ENCODE data around the gene CARMIL1. TPM values are rescaled to one million over a fixed set of nuclear protein-coding genes. Genes with fewer than 3 reads are reported as not detected.
A peak's percentile ranks its signal among the peaks of the same experiment; 100 is the strongest.

CARMIL1 gene
- total and polyA plus RNA-seq, 4 experiments from 2014 or later, result 0.08 to 3.5 (median 2.4) TPM

- Mint-ChIP-seq H3K36me3 (peaks cover 2 to 12% of the 10 kb centered on the region in 2 donors), H3K4me1 (no peaks in the 10 kb centered on the region), H3K9me3 (no peaks in the 10 kb centered on the region), H3K27ac (no peak overlapping the region), H3K27me3 (no peaks in the 10 kb centered on the region), H3K4me3 (no peak overlapping the region)
- Histone ChIP-seq H3K36me3 (ENCODE audit: insufficient read depth, low read length) (no peaks in the 10 kb centered on the region), H3K4me3 (ENCODE audit: low read length in 2 of 2) (no peak overlapping the region), H3K9me3 (ENCODE audit: control insufficient read depth in 1 of 2, low read length in 2 of 2) (no peaks in the 10 kb centered on the region), H3K4me1 (ENCODE audit: insufficient read depth, low read length) (no peaks in the 10 kb centered on the region), H3K27ac (ENCODE audit: low read depth, low read length) (no peak overlapping the region), H3K27me3 (ENCODE audit: insufficient read depth, low read length) (no peaks in the 10 kb centered on the region)
- ChIA-PET POLR2A (ENCODE audit: partially characterized antibody) (no interaction called here), CTCF (ENCODE audit: partially characterized antibody) (interaction anchor here (1.4 kb wide), 1 partner anchor 391 kb away, joined by 3 read pairs; no protein-coding TSS in a partner anchor)
- DNase-seq, result no peak
- intact Hi-C loops (cut with micrococcal nuclease), result no loop called here
These were observed 334.9 kb downstream of the CARMIL1 start for GRCh38 chr6:25614052-25614451.

- ChIA-PET CTCF (ENCODE audit: partially characterized antibody) (no interaction called here), POLR2A (ENCODE audit: partially characterized antibody) (no interaction called here)
- Histone ChIP-seq H3K4me3 (ENCODE audit: low read length in 2 of 2) (no peak overlapping the region), H3K9me3 (ENCODE audit: control insufficient read depth in 1 of 2, low read length in 2 of 2) (no peaks in the 10 kb centered on the region), H3K4me1 (ENCODE audit: insufficient read depth, low read length) (no peaks in the 10 kb centered on the region), H3K27me3 (ENCODE audit: insufficient read depth, low read length) (no peaks in the 10 kb centered on the region), H3K27ac (ENCODE audit: low read depth, low read length) (no peak overlapping the region), H3K36me3 (ENCODE audit: insufficient read depth, low read length) (no peaks in the 10 kb centered on the region)
- Mint-ChIP-seq H3K4me3 (no peak overlapping the region), H3K36me3 (peaks cover 0 to under 1% of the 10 kb centered on the region in 2 donors), H3K9me3 (no peaks in the 10 kb centered on the region), H3K27me3 (no peaks in the 10 kb centered on the region), H3K4me1 (no peaks in the 10 kb centered on the region), H3K27ac (no peak overlapping the region)
- intact Hi-C loops (cut with micrococcal nuclease), result no loop called here
- no peak for DNase-seq
These were observed 336.3 kb downstream of the CARMIL1 start for GRCh38 chr6:25615471-25615870.

- no peak overlapping the region for H3K4me3 ChIP-seq (ENCODE audit: low read length in 2 of 2)
- POLR2A ChIA-PET (ENCODE audit: partially characterized antibody), result no interaction called here
- no peaks in the 10 kb centered on the region for H3K27me3 ChIP-seq (ENCODE audit: insufficient read depth, low read length)
- no peaks in the 10 kb centered on the region for H3K4me1 Mint-ChIP-seq
- H3K27ac Mint-ChIP-seq, result no peak overlapping the region
- no peaks in the 10 kb centered on the region for H3K4me1 ChIP-seq (ENCODE audit: insufficient read depth, low read length)
- H3K27me3 Mint-ChIP-seq, result no peaks in the 10 kb centered on the region
- intact Hi-C loops (cut with micrococcal nuclease), result no loop called here
- CTCF ChIA-PET (ENCODE audit: partially characterized antibody), result interaction anchor here (0.7 kb wide), 1 partner anchor 67 kb away, joined by 3 read pairs; no protein-coding TSS in a partner anchor
- no peaks in the 10 kb centered on the region for H3K36me3 ChIP-seq (ENCODE audit: insufficient read depth, low read length)
- H3K9me3 Mint-ChIP-seq, result no peaks in the 10 kb centered on the region
- H3K36me3 Mint-ChIP-seq, result no peaks in the 10 kb centered on the region
- no peak overlapping the region for H3K27ac ChIP-seq (ENCODE audit: low read depth, low read length)
- DNase-seq, result no peak
- H3K4me3 Mint-ChIP-seq, result no peak overlapping the region
- H3K9me3 ChIP-seq (ENCODE audit: control insufficient read depth in 1 of 2, low read length in 2 of 2), result no peaks in the 10 kb centered on the region
These were observed 338.8 kb downstream of the CARMIL1 start for GRCh38 chr6:25617997-25618396.

GRCh38 chr6:25619217-25619616, 340.0 kb downstream of the CARMIL1 start:
- H3K4me1 ChIP-seq (ENCODE audit: insufficient read depth, low read length), result no peaks in the 10 kb centered on the region
- CTCF ChIA-PET (ENCODE audit: partially characterized antibody), result no interaction called here

GRCh38 chr6:25620391-25620790, 341.2 kb downstream of the CARMIL1 start:
- CTCF ChIA-PET (ENCODE audit: partially characterized antibody), result no interaction called here
- no peaks in the 10 kb centered on the region for H3K36me3 Mint-ChIP-seq

More at GRCh38 chr6:25619217-25619616, 340.0 kb downstream of the CARMIL1 start:
- Mint-ChIP-seq H3K36me3 (no peaks in the 10 kb centered on the region), H3K4me1 (no peaks in the 10 kb centered on the region), H3K27ac (no peak overlapping the region), H3K4me3 (no peak overlapping the region), H3K9me3 (no peaks in the 10 kb centered on the region), H3K27me3 (no peaks in the 10 kb centered on the region)
- Histone ChIP-seq H3K9me3 (ENCODE audit: control insufficient read depth in 1 of 2, low read length in 2 of 2) (no peaks in the 10 kb centered on the region), H3K27ac (ENCODE audit: low read depth, low read length) (no peak overlapping the region), H3K4me3 (ENCODE audit: low read length in 2 of 2) (no peak overlapping the region), H3K36me3 (ENCODE audit: insufficient read depth, low read length) (no peaks in the 10 kb centered on the region), H3K27me3 (ENCODE audit: insufficient read depth, low read length) (no peaks in the 10 kb centered on the region)
- DNase-seq, result no peak
- POLR2A ChIA-PET (ENCODE audit: partially characterized antibody), result no interaction called here
- intact Hi-C loops (cut with micrococcal nuclease), result no loop called here

GRCh38 chr6:25623065-25623464, 343.9 kb downstream of the CARMIL1 start:
- ChIA-PET CTCF (ENCODE audit: partially characterized antibody) (no interaction called here), POLR2A (ENCODE audit: partially characterized antibody) (no interaction called here)
- H3K4me3 ChIP-seq (ENCODE audit: low read length in 2 of 2), result no peak overlapping the region
- Mint-ChIP-seq H3K27ac (no peak overlapping the region), H3K9me3 (no peaks in the 10 kb centered on the region), H3K36me3 (no peaks in the 10 kb centered on the region), H3K4me1 (no peaks in the 10 kb centered on the region), H3K27me3 (no peaks in the 10 kb centered on the region), H3K4me3 (no peak overlapping the region)
- H3K27me3 ChIP-seq (ENCODE audit: insufficient read depth, low read length), result no peaks in the 10 kb centered on the region
- H3K27ac ChIP-seq (ENCODE audit: low read depth, low read length), result no peak overlapping the region
- no peaks in the 10 kb centered on the region for H3K9me3 ChIP-seq (ENCODE audit: control insufficient read depth in 1 of 2, low read length in 2 of 2)
- H3K4me1 ChIP-seq (ENCODE audit: insufficient read depth, low read length), result no peaks in the 10 kb centered on the region
- intact Hi-C loops (cut with micrococcal nuclease), result no loop called here
- no peak for DNase-seq
- H3K36me3 ChIP-seq (ENCODE audit: insufficient read depth, low read length), result no peaks in the 10 kb centered on the region

More at GRCh38 chr6:25620391-25620790, 341.2 kb downstream of the CARMIL1 start:
- H3K4me3 ChIP-seq (ENCODE audit: low read length in 2 of 2), result no peak overlapping the region
- Mint-ChIP-seq H3K27ac (no peak overlapping the region), H3K4me3 (no peak overlapping the region), H3K27me3 (no peaks in the 10 kb centered on the region), H3K4me1 (no peaks in the 10 kb centered on the region), H3K9me3 (no peaks in the 10 kb centered on the region)
- H3K36me3 ChIP-seq (ENCODE audit: insufficient read depth, low read length), result no peaks in the 10 kb centered on the region
- no peaks in the 10 kb centered on the region for H3K9me3 ChIP-seq (ENCODE audit: control insufficient read depth in 1 of 2, low read length in 2 of 2)
- no peaks in the 10 kb centered on the region for H3K4me1 ChIP-seq (ENCODE audit: insufficient read depth, low read length)
- intact Hi-C loops (cut with micrococcal nuclease), result no loop called here
- no peak for DNase-seq
- no peak overlapping the region for H3K27ac ChIP-seq (ENCODE audit: low read depth, low read length)
- no peaks in the 10 kb centered on the region for H3K27me3 ChIP-seq (ENCODE audit: insufficient read depth, low read length)
- POLR2A ChIA-PET (ENCODE audit: partially characterized antibody), result no interaction called here

- Mint-ChIP-seq H3K27me3 (no peaks in the 10 kb centered on the region), H3K36me3 (no peaks in the 10 kb centered on the region), H3K4me3 (no peak overlapping the region), H3K27ac (no peak overlapping the region), H3K4me1 (no peaks in the 10 kb centered on the region), H3K9me3 (no peaks in the 10 kb centered on the region)
- H3K4me3 ChIP-seq (ENCODE audit: low read length in 2 of 2), result no peak overlapping the region
- no peaks in the 10 kb centered on the region for H3K4me1 ChIP-seq (ENCODE audit: insufficient read depth, low read length)
- no peak for DNase-seq
- no peaks in the 10 kb centered on the region for H3K27me3 ChIP-seq (ENCODE audit: insufficient read depth, low read length)
- no peaks in the 10 kb centered on the region for H3K9me3 ChIP-seq (ENCODE audit: control insufficient read depth in 1 of 2, low read length in 2 of 2)
- no peaks in the 10 kb centered on the region for H3K36me3 ChIP-seq (ENCODE audit: insufficient read depth, low read length)
- ChIA-PET POLR2A (ENCODE audit: partially characterized antibody) (no interaction called here), CTCF (ENCODE audit: partially characterized antibody) (no interaction called here)
- no peak overlapping the region for H3K27ac ChIP-seq (ENCODE audit: low read depth, low read length)
- intact Hi-C loops (cut with micrococcal nuclease), result no loop called here
These were observed 344.7 kb downstream of the CARMIL1 start for GRCh38 chr6:25623879-25624278.

- CTCF ChIA-PET (ENCODE audit: partially characterized antibody), result no interaction called here
- intact Hi-C loops (cut with micrococcal nuclease), result no loop called here
- DNase-seq, result no peak
These were observed 347.8 kb downstream of the CARMIL1 start for GRCh38 chr6:25627001-25627400.

More at GRCh38 chr6:25627001-25627400, 347.8 kb downstream of the CARMIL1 start:
- Histone ChIP-seq H3K9me3 (ENCODE audit: control insufficient read depth in 1 of 2, low read length in 2 of 2) (no peaks in the 10 kb centered on the region), H3K27me3 (ENCODE audit: insufficient read depth, low read length) (no peaks in the 10 kb centered on the region), H3K36me3 (ENCODE audit: insufficient read depth, low read length) (no peaks in the 10 kb centered on the region), H3K4me1 (ENCODE audit: insufficient read depth, low read length) (no peaks in the 10 kb centered on the region), H3K27ac (ENCODE audit: low read depth, low read length) (no peak overlapping the region), H3K4me3 (ENCODE audit: low read length in 2 of 2) (no peak overlapping the region)
- no peaks in the 10 kb centered on the region for H3K4me1 Mint-ChIP-seq
- H3K9me3 Mint-ChIP-seq, result no peaks in the 10 kb centered on the region
- H3K4me3 Mint-ChIP-seq, result no peak overlapping the region
- peaks cover 7 to 8% of the 10 kb centered on the region in 2 donors for H3K27me3 Mint-ChIP-seq
- no peaks in the 10 kb centered on the region for H3K36me3 Mint-ChIP-seq
- POLR2A ChIA-PET (ENCODE audit: partially characterized antibody), result no interaction called here
- peak overlapping the region in 1 of 7 donors; percentile 13 for H3K27ac Mint-ChIP-seq
